Gastrocnemius medialis (tissue), 4 donors: ENCODE results near the gene AKR7A3.

Source experiments
- POLR2A ChIP-seq, 2 donors: fragments of 450-650 bp; IDR thresholded peaks; one replicate each; pipeline ENCODE4 v1.6.1; 2017; ENCODE audit warnings: antibody characterized with exemption in 2 of 2, mild to moderate bottlenecking in 2 of 2, moderate library complexity in 2 of 2
- TF ChIP-seq, protein P1 (sequence below), 5 experiments: fragments of 450-650 bp in 3 of 5; fragments of 200-600 bp in 2 of 5; sonication (generic) in 2 of 5; IDR thresholded peaks in 4 of 5; conservative IDR thresholded peaks in 1 of 5; 1 replicate in 4 of 5; 2 replicates in 1 of 5; pipeline ENCODE4 v1.5.1; 2016 to 2019; ENCODE audit warnings: antibody characterized with exemption in 5 of 5, mild to moderate bottlenecking in 3 of 5, moderate library complexity in 3 of 5

DNA sequence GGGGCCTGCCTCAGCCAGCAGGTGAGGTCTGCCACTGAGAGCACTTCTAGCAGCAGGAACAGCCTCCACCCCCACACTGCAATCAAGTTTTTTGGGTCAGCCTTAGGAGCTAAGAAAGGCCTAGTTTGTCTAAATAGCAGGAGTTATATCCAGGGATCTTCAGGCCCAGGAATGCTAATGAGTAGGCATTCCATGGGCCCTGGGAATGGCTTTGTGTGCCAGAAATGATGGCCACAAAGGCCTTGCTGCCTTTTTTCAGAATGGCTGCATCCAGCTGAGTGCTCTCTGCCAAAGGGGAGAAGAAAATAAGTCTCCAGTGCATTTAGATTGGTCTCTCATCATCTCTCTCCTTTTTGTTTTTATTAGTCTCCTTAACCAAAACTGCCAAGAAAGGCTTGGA lies 34.2 kb downstream of the AKR7A3 start:
- TF ChIP-seq POLR2A (IDR thresholded peaks at IDR 0.05), result no peak
- TF ChIP-seq, protein P1, sequence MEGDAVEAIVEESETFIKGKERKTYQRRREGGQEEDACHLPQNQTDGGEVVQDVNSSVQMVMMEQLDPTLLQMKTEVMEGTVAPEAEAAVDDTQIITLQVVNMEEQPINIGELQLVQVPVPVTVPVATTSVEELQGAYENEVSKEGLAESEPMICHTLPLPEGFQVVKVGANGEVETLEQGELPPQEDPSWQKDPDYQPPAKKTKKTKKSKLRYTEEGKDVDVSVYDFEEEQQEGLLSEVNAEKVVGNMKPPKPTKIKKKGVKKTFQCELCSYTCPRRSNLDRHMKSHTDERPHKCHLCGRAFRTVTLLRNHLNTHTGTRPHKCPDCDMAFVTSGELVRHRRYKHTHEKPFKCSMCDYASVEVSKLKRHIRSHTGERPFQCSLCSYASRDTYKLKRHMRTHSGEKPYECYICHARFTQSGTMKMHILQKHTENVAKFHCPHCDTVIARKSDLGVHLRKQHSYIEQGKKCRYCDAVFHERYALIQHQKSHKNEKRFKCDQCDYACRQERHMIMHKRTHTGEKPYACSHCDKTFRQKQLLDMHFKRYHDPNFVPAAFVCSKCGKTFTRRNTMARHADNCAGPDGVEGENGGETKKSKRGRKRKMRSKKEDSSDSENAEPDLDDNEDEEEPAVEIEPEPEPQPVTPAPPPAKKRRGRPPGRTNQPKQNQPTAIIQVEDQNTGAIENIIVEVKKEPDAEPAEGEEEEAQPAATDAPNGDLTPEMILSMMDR (IDR thresholded peaks at IDR 0.05 in 4 of 5, conservative IDR thresholded peaks at IDR 0.05 in 1 of 5), result no peak
